OCI-LY7 (cell line): Measurements from ENCODE around the gene LTK. TPM values are rescaled to one million over a fixed set of nuclear protein-coding genes. Genes with fewer than 3 reads are reported as not detected.

ENCODE experiments used
- BruUV-seq: library from RNA; stranded (reverse); fragments of 400-500 nt; replicated peaks from 2 replicates; lab custom pipeline; 2021; lab: Mats Ljungman, UMichigan
- CTCF ChIA-PET: fragments of 300-600 bp; sonication (Branson Sonifier 250); formaldehyde crosslinking; loops from one replicate; lab custom pipeline; 2022; ENCODE audit warnings: antibody characterized with exemption; ENCODE audit not compliant: unreplicated experiment; lab: Charles Lee
- POLR2A ChIA-PET: fragments of 300-600 bp; sonication (Branson Sonifier 250); formaldehyde crosslinking; loops from one replicate; lab custom pipeline; 2022; ENCODE audit warnings: antibody characterized with exemption; lab: Charles Lee
- DNase-seq: peaks from one replicate; pipeline ENCODE4 v3.0.0-alpha.2; 2015; ENCODE audit warnings: low spot score
- H2AFZ ChIP-seq: fragments of 200-600 bp; sonication (generic), shearing (Covaris generic); 2 replicates; pipeline ENCODE4 v1.6.1; 2014; ENCODE audit warnings: mild to moderate bottlenecking, antibody characterized with exemption, low read length, moderate library complexity
- H3K27ac ChIP-seq: fragments of 200-600 bp; sonication (generic); 2 replicates; pipeline ENCODE4 v1.5.1; 2014; ENCODE audit warnings: mixed run types, low read depth, mild to moderate bottlenecking, moderate library complexity, low read length, inconsistent platforms; ENCODE audit not compliant: poor library complexity, severe bottlenecking
- H3K36me3 ChIP-seq: fragments of 200-600 bp; sonication (generic); 2 replicates; pipeline ENCODE4 v1.6.1; 2014; ENCODE audit warnings: mild to moderate bottlenecking, antibody characterized with exemption, low read length, moderate library complexity, mixed read lengths; ENCODE audit not compliant: insufficient read depth
- H3K4me1 ChIP-seq: fragments of 200-600 bp; sonication (generic); 2 replicates; pipeline ENCODE4 v1.5.1; 2014; ENCODE audit warnings: mild to moderate bottlenecking, low read length; ENCODE audit not compliant: insufficient read depth, poor library complexity, severe bottlenecking
- H3K4me2 ChIP-seq: fragments of 200-600 bp; sonication (generic); 2 replicates; pipeline ENCODE4 v1.6.1; 2014; ENCODE audit warnings: mild to moderate bottlenecking, low read length
- H3K4me3 ChIP-seq: fragments of 200-600 bp; sonication (generic); 2 replicates; pipeline ENCODE4 v1.5.1; 2014; ENCODE audit warnings: mild to moderate bottlenecking, low read depth, low read length; ENCODE audit not compliant: poor library complexity, severe bottlenecking
- H3K79me2 ChIP-seq: fragments of 200-600 bp; sonication (generic); 2 replicates; pipeline ENCODE4 v1.6.1; 2016; ENCODE audit warnings: low read depth, mild to moderate bottlenecking, low read length, moderate library complexity, mixed read lengths; ENCODE audit not compliant: insufficient read depth
- H3K9me2 ChIP-seq: fragments of 200-600 bp; sonication (generic); 2 replicates; pipeline ENCODE4 v1.6.1; 2016; ENCODE audit warnings: mild to moderate bottlenecking, low read length, mixed read lengths; ENCODE audit not compliant: insufficient read depth
- H3K9me3 ChIP-seq: fragments of 200-600 bp; sonication (generic); 2 replicates; pipeline ENCODE4 v1.6.1; 2014; ENCODE audit warnings: mild to moderate bottlenecking, mixed run types, low read length, mixed read lengths
- H4K20me1 ChIP-seq: fragments of 200-600 bp; sonication (generic); 2 replicates; pipeline ENCODE4 v1.6.1; 2014; ENCODE audit warnings: mild to moderate bottlenecking, antibody characterized with exemption, low read length, moderate library complexity, mixed read lengths; ENCODE audit not compliant: insufficient read depth
- EZH2phosphoT487 ChIP-seq: fragments of 200-600 bp; sonication (generic); IDR thresholded peaks from 2 replicates; pipeline ENCODE4 v1.6.1; 2018; ENCODE audit warnings: low read depth, borderline replicate concordance, mild to moderate bottlenecking, mixed run types, antibody characterized with exemption, low read length, moderate library complexity, mixed read lengths
- intact Hi-C: fragments of 100-400 bp; cut with micrococcal nuclease; formaldehyde crosslinking; loops from one replicate; pipeline ENCODE4 v1.10.0; 2022; ENCODE audit not compliant: unreplicated experiment
- total RNA-seq, 2 experiments: library from RNA; depleted of rRNA in 1 of 2; stranded (reverse); fragments of >200 nt in 1 of 2; shearing (Covaris generic) in 1 of 2; gene quantifications; 2 replicates each; pipeline ENCODE4 v1.2.3, GENCODE V29; 2014 to 2022
- TF ChIP-seq, protein P1 (sequence below): fragments of 200-600 bp; sonication (generic); conservative IDR thresholded peaks from 2 replicates; pipeline ENCODE4 v1.5.1; 2014; ENCODE audit warnings: mild to moderate bottlenecking, antibody characterized with exemption, low read length, moderate library complexity, mixed read lengths

LTK gene
- total RNA-seq, 2 experiments from 2014 or later: 0.11 to 0.22 TPM

DNA sequence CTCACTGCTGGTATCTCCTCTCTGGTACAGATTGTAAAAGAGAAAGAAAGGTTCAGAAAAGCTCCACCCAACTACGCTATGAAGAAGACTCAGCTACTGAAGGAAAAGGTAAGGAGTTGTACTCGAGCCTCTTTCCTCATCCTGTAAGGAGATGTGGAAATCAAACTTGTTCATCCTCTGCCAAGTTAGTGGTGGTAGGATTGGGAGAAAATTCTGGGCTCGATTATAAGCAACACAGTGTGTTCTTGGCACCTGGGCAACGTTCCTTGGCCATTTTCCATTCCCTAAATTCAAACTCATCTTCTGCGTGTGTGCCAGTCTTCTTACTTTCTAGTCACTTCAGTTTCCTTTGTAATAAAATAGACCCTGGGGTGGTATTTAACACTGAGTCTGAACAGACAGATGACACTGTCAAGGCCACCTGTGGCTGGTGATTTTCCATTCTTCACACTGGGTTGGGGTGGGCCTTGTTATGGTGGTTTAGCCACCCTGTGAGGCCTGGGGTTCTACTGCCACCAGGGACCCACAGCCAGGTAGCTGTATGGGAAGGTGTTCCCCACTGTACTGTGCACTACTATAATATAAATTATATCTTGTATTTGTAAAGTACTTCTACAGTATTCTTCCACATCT is 37.1 kb downstream of the LTK start:
- intact Hi-C loops: no loop called here
- no peak overlapping the region for H2AFZ ChIP-seq
- no peaks in the 10 kb centered on the region for H3K9me2 ChIP-seq
- no peak overlapping the region for H3K4me3 ChIP-seq
- no peaks in the 10 kb centered on the region for H3K79me2 ChIP-seq
- no peaks in the 10 kb centered on the region for H3K4me1 ChIP-seq
- no TSS peak for BruUV-seq
- no peaks in the 10 kb centered on the region for H3K9me3 ChIP-seq
- H3K27ac ChIP-seq: no peak overlapping the region
- DNase-seq: no peak
- H4K20me1 ChIP-seq: no peaks in the 10 kb centered on the region
- peaks cover 89% of the 10 kb centered on the region for H3K36me3 ChIP-seq
- no peak for TF ChIP-seq EZH2phosphoT487
- TF ChIP-seq, protein P1, sequence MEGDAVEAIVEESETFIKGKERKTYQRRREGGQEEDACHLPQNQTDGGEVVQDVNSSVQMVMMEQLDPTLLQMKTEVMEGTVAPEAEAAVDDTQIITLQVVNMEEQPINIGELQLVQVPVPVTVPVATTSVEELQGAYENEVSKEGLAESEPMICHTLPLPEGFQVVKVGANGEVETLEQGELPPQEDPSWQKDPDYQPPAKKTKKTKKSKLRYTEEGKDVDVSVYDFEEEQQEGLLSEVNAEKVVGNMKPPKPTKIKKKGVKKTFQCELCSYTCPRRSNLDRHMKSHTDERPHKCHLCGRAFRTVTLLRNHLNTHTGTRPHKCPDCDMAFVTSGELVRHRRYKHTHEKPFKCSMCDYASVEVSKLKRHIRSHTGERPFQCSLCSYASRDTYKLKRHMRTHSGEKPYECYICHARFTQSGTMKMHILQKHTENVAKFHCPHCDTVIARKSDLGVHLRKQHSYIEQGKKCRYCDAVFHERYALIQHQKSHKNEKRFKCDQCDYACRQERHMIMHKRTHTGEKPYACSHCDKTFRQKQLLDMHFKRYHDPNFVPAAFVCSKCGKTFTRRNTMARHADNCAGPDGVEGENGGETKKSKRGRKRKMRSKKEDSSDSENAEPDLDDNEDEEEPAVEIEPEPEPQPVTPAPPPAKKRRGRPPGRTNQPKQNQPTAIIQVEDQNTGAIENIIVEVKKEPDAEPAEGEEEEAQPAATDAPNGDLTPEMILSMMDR: no peak
- ChIA-PET POLR2A (interaction anchor here (0.6 to 0.9 kb wide), 3 partner anchors 11 to 1011 kb away, joined by 3 to 4 read pairs (median 3); no protein-coding TSS in a partner anchor), CTCF (interaction anchor here (0.6 kb wide), 1 partner anchor 22 kb away, joined by 4 read pairs; no protein-coding TSS in a partner anchor)
- no peak overlapping the region for H3K4me2 ChIP-seq

GRCh38 chr15:41474941-41475340 is 38.7 kb downstream of the LTK start:
- intact Hi-C loops: no loop called here
- Histone ChIP-seq H2AFZ (no peak overlapping the region), H3K9me2 (no peaks in the 10 kb centered on the region), H3K9me3 (no peaks in the 10 kb centered on the region), H3K36me3 (peaks cover 88% of the 10 kb centered on the region), H3K4me3 (no peak overlapping the region), H3K4me1 (no peaks in the 10 kb centered on the region), H4K20me1 (no peaks in the 10 kb centered on the region), H3K27ac (no peak overlapping the region), H3K79me2 (no peaks in the 10 kb centered on the region), H3K4me2 (no peak overlapping the region)
- BruUV-seq: no TSS peak
- ChIA-PET POLR2A (interaction anchor here (0.6 kb wide), 1 partner anchor 127 kb away, joined by 3 read pairs; no protein-coding TSS in a partner anchor), CTCF (no interaction called here)
- TF ChIP-seq EZH2phosphoT487: no peak
- TF ChIP-seq, protein P1: no peak
- DNase-seq: no peak

DNA sequence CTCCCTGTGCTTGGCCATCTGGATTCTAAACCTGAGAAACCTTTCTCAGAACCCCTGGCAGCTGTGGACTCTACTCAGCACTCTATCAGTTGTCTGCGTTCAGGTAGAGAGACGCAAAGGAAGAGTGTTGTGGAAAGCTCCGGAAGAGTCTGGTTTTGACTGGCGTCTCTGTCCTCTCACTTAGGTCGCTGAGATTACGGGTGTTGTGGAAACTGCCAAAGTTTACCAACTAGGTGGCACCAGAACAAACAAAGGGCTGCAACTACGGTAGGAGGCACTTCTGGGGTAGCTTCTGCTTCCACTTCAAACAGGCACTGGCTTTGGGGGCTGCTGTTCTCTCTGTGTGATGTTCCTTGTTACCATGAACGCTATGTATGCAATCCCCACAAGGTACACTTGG is 39.2 kb downstream of the LTK start:
- no peaks in the 10 kb centered on the region for H3K9me2 ChIP-seq
- no peaks in the 10 kb centered on the region for H3K4me1 ChIP-seq
- no TSS peak for BruUV-seq
- H3K27ac ChIP-seq: no peak overlapping the region
- ChIA-PET CTCF (no interaction called here), POLR2A (no interaction called here)
- no peaks in the 10 kb centered on the region for H3K79me2 ChIP-seq
- peaks cover 90% of the 10 kb centered on the region for H3K36me3 ChIP-seq
- intact Hi-C loops: no loop called here
- no peak for TF ChIP-seq EZH2phosphoT487
- TF ChIP-seq, protein P1: no peak
- no peak overlapping the region for H2AFZ ChIP-seq
- H3K4me2 ChIP-seq: no peak overlapping the region
- no peaks in the 10 kb centered on the region for H3K9me3 ChIP-seq
- H4K20me1 ChIP-seq: no peaks in the 10 kb centered on the region
- H3K4me3 ChIP-seq: no peak overlapping the region
- no peak for DNase-seq
